GM11168 (cell line): ENCODE results near the gene UBL5.

ENCODE experiments used
- in situ Hi-C: fragments of 300-500 bp; cut with MboI; formaldehyde crosslinking; loops from one replicate; pipeline ENCODE4 v1.12.0; 2022; ENCODE audit warnings: low sequenced_read_pairs; ENCODE audit not compliant: unreplicated experiment

The UBL5 gene

DNA sequence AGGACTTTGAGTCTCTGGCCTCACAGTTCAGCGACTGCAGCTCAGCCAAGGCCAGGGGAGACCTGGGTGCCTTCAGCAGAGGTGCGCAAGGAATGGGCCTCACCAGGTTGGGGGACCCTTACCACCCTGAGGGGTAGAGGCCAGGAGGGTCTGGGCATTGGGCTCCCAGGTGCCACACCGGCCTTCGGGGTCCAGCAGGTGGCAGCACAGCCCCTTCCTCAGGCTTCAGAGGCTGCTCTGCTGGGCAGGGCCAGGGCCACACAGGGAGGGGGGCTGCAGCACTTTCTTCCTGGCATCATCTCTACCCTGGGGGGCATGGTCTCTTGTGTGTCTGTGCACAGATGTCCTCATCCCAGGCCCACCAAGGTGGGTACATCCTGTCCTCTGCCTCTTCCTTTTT lies 20.3 kb downstream of the UBL5 start:
- in situ Hi-C loops = no loop called here

DNA sequence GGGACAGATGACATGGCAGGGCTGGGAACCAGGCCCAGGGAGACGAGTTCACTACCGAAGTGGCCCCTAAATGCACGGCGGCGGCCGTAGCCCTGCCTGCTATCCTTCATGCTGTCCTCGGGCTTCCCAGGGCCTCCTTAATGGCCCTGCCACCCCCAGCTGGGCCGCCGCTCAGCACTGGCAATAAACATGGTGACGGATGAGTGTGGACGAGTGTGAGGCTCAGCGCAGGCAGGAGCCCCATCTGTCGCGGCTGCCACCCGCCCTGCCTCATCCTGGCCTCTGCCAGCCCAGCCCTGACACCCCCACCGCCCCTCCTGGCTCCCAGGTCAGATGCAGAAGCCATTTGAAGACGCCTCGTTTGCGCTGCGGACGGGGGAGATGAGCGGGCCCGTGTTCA lies 21.0 kb downstream of the UBL5 start:
- in situ Hi-C loops = no loop called here

DNA sequence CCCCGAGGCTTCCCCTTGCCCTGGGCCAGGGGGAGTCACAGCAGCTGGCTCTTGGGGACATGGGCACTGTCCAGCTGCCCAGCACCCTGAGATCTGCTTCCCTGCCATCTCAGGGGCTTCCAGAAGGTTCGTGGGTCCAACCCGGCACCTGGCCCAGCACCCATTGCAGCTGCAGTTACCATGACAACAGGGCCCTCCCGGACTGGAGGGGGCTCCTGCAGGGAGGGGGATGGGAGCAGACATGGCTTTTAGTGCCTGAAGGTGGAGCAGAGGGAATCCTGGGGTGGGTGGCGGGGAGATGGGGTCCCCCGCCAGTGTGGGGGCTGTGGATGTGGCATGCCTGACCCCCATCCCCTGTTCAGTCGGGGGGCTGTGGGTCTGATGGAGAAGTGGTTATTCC lies 22.1 kb downstream of the UBL5 start:
- in situ Hi-C loops = no loop called here

DNA sequence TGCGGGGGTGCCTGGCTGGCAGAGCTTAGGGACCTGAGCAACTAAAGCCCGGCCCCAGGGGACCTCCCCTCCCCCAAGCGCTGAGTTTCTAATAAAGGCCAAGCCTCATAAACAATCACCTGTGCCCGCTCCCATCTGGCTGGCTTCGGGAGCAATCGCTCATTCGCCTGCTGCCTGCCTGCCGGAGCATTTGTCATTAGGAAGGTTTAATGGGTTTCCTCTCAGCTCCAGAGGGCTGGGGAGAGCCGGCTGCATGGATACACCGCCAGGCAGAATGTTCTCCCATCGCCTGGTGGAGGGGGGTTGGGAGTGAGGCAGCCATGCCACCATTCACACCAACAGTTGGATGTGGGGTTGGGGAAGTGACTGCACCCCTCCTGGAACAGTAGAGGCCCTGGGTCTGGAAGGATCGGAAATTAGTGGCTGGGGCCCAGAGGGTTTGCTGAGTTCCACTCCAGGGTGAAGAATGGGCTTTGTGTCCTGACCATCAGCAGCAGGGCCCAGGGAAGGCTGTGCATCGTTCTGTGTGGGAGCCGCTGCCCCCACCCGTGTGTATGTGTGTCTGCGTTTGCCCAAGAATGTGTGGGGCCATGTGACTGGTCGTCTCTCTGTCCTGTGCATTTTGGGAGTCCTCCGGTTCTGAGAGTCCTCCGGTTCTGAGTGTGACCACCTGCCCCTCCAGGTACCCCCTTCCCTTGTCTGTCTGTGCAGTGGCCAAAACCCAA lies 22.7 kb downstream of the UBL5 start:
- in situ Hi-C loops = no loop called here

DNA sequence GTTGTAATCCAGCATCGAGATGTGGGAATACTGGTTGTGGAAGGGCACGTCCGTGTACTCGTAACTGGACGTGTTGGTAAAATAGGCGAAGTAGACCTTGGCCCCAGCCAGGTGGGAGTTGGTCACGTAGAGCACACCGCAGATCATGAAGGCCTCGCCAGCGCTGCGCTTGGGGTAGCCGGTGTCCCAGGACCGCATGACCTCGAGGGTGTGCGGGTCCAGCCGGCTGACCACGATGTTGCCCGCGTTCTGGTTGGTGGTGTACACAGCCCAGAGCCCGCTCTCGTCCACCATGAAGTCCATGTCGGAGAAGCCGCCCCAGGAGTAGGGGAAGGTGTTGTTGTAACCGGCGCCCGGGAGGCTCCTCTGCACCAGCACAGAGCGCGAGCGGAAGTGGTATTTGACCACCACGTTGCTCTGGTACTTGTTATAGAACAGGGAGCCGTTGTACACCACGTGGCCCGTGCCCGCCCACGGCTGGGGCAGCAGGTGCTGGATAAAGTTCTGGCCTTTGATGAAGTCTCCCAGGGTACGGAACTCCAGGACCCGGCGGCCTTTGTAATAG lies 26.6 kb downstream of the UBL5 start:
- in situ Hi-C loops = no loop called here

DNA sequence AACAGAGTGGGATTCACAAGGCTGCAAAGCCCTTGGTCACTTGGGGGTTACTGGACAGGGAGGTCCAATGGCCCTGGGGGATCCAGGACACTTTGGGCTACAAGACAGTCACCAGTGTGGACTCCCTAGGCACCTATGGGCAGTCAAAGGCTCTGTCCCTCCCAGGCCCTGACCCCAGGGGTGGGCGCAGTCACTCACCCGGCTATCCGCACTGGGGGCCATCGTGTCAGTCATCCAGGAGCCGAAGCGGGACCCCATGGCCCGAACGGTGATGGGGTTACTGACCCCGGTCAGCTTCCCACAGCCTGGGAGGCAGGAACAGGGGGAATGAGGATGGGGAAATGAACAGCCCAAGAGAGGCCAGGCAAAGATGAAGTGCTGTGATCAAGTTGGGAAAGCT lies 28.9 kb downstream of the UBL5 start:
- in situ Hi-C loops = no loop called here

DNA sequence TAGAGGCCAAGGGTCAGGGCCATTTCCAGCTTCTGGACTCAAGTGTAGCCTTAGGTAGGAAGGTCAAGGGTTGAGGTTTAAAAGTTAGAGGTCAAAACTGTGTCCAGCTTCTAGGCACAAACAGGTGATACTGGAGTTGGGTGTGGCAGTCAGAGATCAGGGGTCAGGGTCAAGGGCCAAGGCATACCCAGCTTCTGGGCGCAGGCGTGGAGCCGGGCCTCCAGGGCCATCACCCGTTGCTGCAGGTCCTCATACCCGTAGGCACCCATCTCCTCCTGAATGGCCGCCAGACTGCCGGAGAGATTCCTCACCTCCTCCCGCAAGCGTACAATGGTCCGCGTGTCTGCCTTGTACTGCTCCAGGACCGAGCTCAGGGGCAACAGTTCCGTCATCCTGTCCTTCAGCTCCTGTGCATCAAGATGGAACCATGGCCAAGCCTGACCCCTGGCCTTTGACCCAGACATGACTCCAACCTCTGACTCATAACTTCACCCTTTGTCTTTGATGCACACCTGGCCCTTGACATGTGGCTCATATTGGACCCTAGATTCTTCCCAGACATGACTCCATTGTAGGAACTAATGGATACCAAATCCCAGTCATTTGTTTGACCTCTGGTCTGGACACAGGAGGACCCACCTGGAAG lies 29.5 kb downstream of the UBL5 start:
- in situ Hi-C loops = no loop called here

DNA sequence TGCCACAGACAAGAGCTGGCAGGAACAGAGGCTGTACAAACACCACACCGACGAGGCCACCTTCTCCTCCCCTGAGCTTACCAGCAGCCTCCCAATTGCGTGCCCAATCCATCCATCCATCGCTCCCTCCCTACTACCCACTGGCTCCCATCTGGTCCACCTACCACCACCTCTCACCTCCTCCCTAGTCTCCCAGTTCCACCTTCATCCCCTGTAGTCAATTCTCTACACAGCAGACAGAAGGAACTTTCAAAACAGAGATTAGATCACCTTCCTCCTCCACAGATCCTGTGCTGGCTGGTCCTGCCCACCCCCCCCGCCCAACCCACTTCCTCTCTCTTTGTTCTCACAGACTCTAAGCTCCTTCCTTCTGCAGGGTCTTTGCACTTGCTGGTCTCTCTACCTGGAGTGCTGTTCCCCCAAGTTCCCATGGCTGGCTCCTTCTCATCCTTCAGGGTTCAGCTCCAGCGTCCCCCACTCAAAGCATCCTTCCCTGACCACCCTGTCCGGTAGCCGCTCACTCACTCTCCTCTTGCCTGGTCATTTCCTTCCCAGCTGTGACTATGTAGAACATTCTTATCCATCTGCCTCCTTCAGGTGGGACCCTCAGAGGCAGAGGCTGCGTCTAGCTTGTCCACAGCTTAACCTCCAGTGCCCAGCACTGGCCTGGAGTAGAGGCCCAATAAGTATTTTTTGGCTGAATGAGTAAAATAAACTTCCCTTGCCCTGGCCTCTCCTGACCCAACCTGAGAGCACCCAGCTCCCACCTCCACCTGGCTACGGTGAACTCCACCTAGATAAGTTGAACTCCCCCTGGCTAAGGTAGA lies 30.4 kb downstream of the UBL5 start:
- in situ Hi-C loops = no loop called here

DNA sequence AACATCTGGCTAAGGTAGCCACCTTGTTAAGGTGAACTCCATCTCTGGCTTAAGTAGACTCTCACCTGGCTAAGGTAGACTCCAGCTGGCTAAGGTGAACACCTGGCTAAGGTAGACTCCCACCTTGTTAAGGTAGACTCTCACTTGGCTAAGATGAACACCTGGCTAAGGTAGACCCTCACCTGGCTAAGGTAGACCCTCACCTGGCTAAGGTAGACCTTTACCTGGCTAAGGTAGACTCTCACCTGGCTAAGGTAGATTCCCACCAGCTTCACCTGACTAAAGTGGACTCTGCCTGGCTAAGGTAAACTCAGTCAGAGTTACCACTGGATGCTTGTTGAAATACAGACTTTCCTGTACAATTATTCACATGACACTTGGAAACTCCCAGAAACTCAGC lies 31.0 kb downstream of the UBL5 start:
- in situ Hi-C loops = no loop called here

DNA sequence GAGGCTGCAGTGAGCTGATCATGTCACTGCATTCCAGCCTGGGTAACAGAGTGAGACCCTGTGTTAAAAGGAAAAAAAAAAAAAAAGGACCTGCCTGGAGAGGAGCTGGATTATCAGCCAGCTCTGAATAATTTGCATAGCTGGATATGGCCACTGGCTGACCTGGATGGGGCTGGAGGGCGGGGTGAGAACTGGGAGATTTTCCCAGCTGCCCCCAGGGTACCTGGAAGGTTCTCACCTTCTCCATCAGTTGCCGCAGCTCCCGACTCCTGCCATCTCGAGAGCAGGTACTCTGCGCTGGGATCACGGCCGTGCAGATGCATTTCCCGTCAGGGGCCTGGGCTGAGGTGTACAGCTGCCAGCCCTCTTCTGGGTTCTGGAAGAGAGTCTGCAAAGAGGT lies 32.7 kb downstream of the UBL5 start:
- in situ Hi-C loops = no loop called here

DNA sequence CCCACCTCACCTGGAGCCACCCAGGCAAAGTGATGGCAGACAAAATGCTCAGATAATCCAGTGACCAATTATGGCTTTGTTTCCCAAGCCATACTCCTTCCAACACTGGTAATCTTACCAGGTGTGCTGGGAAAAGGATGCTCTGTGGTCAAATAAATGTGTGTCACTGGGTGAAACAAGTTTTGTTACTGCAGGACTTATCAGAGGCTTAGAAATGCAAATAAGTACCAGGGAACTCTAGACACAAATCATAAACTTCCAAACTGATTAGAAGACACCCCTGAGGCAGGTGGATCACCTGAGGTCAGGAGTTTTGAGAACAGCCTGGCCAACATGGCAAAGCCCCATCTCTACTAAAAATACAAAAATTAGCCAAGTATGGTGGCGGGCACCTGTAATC lies 33.8 kb downstream of the UBL5 start:
- in situ Hi-C loops = no loop called here

DNA sequence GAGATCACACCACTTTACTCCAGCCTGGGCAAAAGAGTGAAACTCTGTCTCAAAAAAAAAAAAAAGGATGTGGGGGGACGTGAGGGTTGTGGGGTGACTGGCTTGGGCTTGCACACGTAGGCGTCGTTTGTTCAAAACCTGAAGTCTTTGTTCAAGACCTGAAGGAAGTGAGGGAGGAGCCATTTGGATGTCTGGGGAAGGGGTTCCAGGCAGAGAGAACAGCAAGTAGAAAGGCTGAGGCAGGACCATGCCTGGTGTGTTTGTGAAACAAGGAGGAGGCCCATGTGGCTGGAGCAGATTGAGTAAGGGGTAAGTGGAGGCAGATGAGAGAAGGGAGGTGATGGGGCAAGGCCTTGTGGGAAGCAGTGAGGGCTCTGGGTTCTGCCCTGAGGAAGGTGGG lies 35.2 kb downstream of the UBL5 start:
- in situ Hi-C loops = no loop called here

DNA sequence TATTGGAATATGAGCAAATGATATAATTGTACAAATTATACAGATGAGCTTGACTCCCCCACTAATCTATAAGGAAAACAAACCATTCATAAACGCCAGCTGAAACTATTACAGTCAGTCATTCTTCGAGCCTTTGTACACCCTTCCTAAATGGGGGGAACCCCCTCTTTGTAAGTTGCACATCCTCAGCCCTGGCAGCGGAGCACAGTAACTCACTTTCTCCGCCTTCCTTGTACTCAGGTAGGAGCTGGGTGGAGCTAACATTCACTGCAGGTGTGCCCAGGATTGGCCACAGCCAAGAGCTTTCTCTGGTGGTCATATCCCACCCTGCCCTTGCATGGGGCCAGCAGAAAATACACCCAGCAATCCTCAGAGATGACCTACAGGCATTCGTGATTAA lies 36.0 kb downstream of the UBL5 start:
- in situ Hi-C loops = no loop called here

DNA sequence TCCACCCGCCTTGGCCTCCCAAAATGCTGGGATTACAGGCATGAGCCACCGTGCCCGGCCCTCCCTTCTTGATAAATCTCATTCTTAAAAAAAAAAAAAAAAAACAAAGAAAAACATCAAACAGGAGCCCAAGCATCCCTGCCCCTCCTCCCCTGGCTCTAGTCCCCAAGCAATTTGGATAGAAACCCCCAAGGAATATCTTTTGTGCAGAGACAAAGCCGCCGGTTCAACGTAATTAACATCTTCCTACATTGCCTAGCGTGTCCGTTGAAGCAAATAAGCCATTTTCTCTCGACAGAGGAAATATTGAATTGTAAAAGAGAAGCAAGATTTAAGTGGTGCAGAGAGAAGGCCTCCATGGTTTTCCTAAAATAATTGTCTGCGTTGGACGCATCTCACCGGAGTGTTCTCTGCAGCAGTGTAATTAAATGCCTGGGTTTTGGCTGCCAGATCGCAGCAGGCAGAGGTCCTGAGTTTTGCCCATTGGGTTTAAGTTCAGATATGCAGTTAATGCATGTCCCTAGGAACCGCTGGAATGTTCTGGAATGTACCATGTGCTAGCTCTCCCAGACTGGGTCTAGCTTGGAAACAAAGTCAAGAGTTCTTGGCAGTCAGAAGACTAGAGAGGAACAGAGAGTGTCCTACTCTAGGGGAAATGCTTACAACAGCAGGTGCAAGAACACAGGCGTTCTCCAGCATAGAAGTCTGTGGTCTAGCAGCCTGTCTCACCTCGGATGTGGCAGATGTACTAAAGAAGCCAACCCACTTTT lies 38.2 kb downstream of the UBL5 start:
- in situ Hi-C loops = no loop called here

DNA sequence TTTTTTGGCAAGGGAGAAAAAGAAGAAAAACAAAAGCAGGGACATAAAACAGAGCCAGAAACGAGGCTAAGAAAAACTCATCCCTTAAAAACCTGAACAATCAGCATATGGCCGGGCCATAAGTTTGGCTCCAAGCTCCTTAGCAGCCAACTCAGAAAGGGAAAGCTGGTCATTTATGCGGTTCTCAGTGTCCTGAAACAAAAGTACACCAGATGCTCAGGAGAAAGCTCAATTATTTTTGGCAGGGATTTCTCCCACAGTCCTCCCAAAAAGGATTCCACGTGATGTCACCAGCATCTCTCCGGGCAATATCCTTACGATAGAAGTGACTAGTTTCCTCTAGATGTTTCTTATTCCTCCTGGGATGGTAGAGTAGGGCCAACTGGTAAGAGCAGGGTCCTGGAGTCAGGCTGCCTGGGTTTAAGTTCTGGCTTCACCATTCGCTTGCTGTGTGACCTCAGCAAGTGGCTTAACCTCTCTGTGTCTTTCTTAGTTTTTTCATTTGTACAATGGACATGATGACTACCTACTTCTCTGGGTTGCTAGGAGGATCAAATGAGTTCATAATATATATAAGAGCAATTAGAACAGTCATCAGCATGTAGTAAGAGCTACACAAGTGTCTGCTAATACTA lies 41.4 kb downstream of the UBL5 start:
- in situ Hi-C loops = no loop called here

DNA sequence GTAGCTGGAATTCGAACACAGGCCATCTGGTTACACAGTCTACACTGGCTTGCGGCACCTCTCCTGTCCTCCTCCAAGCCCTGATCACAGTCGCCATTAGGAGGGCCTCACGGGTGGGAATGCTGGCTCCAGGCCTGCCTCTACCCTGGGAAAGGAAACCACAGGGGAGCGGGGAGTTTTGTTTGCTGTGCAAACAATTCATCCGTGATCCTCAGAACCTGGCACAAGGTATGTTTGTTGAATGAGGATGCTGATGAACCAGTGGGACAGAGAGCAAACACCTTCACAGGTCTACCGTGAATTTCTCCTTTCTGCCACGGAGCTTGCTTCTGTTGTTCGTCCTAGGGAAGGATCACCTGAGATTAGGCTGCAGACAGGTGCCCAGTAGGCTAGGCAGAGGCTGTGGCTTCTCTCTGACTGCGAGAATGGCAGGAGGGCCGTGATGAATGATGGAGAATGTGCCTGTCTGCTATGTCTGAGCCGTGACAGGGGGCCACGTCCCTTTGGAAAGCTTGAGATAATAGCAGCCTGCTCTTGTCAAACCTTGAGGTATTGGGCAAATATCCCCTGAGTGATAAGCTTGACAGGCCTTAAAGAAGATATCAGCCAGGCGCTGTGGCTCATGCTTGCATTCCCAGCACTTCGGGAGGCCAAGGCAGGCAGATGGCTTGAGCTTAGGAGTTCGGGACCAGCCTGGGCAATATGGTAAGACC lies 44.1 kb downstream of the UBL5 start:
- in situ Hi-C loops = no loop called here

DNA sequence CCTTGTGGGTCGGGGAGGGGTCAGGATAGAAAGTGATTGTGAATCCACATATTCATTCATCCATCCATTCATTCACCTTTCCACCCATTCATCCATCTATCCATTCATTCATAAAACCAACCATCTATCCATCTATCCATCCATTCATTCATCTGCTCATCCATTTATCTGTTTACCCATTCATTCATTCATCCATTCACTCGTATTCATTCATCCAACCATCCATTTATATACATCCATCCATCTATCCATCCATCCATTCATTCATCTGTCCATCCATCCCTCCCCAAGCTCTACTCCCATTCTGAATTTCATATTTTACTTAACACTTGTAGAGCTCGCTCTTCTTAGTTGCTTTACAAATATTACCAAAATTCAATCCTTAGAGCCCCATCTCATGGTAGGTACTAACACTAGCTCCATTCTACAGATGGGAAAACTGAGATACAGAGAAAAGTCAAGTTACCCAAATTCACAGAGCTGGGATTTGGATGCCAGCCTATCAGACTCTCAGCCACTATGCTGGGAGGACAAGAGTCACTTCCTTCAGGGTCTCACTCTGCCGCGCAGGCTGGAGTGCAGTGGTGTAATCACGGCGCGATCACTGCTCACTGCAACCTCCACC lies 45.0 kb downstream of the UBL5 start:
- in situ Hi-C loops = no loop called here

DNA sequence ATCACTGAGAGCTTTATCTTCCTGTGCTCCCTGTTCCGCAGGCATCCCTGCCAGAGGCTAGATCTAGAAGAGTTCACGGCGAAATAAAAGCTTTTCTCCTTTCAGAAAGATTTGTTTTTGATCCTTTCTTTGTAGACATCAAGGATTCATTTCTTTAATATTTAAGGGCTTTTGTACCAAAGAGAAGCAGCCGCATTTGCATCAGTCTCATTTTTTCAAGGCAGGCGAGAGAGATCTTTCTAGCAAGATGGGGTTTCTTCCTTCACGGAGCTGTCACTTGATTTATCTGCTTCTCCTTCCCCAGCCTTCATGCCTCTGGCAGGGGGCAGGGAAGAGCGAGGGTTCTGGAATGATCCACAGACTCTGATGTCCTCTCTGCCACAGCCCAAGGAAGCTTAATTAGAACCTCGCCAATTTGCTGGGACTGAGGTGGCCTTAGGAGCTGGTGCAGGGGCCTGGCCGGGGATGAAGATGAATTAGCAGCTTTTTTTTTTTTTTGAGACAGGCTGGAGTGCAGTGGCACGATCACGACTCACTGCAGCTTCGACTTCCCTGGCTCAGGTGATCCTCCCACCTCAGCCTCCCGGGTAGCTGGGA lies 47.4 kb downstream of the UBL5 start:
- in situ Hi-C loops = no loop called here
